Testis (tissue), 2 donors: Measurements from ENCODE around the gene SFRP4.

ENCODE experiments used
- CTCF ChIP-seq, 3 experiments: fragments of 450-650 bp in 2 of 3; fragments of 200-600 bp in 1 of 3; sonication (generic) in 1 of 3; IDR thresholded peaks; one replicate each; pipeline ENCODE4 v1.5.1; 2016 to 2019; ENCODE audit warnings: antibody characterized with exemption in 3 of 3, mild to moderate bottlenecking in 2 of 3, moderate library complexity in 1 of 3
- POLR2A ChIP-seq: fragments of 450-650 bp; IDR thresholded peaks from one replicate; pipeline ENCODE4 v1.6.1; 2017; ENCODE audit warnings: antibody characterized with exemption, mild to moderate bottlenecking, moderate library complexity

GRCh38 chr7:37925620-37926019 lies 9.0 kb upstream of the SFRP4 start:
- no peak for TF ChIP-seq POLR2A
- TF ChIP-seq CTCF (IDR thresholded peaks at IDR 0.05): no peak
